ENCODE measurements around the gene USH2A. TPM values are rescaled to one million over a fixed set of nuclear protein-coding genes. Genes with fewer than 3 reads are reported as not detected.

Gene USH2A
- polyA plus RNA-seq, 2 of the 4 experiments (the other 2 are of a cell fraction), result not detected

DNA sequence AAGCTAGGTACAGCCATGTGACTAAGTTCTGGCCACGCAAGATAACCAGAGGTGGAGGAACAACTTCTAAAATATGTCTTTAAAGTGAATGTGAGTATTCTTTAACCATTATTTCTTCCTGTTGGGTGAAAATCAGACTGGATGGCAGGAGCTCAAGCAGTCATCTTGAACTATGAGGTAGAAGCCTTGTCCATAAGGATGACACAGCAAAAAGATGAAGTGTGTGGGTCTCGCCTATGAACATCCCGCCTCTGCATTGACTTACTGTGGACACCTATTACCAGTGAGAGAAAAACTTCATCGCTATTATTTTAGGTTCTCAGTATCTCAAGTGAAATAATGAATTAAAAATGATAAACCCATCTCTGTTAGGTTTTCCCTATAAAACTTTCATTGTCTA, 365.3 kb downstream of the USH2A start (continued):
- TF ChIP-seq, protein P1, sequence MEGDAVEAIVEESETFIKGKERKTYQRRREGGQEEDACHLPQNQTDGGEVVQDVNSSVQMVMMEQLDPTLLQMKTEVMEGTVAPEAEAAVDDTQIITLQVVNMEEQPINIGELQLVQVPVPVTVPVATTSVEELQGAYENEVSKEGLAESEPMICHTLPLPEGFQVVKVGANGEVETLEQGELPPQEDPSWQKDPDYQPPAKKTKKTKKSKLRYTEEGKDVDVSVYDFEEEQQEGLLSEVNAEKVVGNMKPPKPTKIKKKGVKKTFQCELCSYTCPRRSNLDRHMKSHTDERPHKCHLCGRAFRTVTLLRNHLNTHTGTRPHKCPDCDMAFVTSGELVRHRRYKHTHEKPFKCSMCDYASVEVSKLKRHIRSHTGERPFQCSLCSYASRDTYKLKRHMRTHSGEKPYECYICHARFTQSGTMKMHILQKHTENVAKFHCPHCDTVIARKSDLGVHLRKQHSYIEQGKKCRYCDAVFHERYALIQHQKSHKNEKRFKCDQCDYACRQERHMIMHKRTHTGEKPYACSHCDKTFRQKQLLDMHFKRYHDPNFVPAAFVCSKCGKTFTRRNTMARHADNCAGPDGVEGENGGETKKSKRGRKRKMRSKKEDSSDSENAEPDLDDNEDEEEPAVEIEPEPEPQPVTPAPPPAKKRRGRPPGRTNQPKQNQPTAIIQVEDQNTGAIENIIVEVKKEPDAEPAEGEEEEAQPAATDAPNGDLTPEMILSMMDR (IDR thresholded peaks at IDR 0.05), result no peak

DNA sequence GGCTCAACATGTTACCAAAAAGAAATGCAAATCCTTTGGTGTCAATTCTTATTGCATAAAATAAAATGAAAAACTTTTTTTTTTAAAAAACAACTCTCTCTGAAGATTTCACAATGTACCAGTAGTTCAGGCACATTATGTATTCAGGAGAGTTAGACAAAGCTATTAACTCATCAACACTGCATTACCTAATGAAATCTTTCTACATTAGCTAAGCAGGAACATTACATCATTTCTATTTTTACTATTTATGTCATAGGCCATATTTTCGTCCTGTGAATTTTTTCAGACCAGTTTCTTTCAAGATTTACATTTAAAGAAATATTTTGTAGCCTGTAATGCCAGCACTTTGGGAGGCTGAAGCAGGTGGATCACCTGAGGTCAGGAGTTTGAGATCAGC, 366.2 kb downstream of the USH2A start:
- ATAC-seq, result no peak
- Histone ChIP-seq H3K4me2 (no peak overlapping the region), H3K27ac (no peak overlapping the region), H3K4me1 (no peaks in the 10 kb centered on the region), H3K4me3 (no peak overlapping the region), H3K9me3 (no peaks in the 10 kb centered on the region)
- POLR2A ChIA-PET, result no interaction called here
- DNase-seq (ENCODE audit: low read depth in 1 of 2, low spot score in 1 of 2), result no peak
- FAIRE-seq, result no peak
- CTCF ChIA-PET, result interaction anchor here (0.6 kb wide), 1 partner anchor 846 kb away, joined by 3 read pairs; no protein-coding TSS in a partner anchor
- 0% methylated on average over 1 of the region's 1 CpG for WGBS (ENCODE audit: missing lambda C conversion rate)
- TF ChIP-seq HOXB5 (CRISPR knock-in tag; IDR thresholded peaks at IDR 0.05) (no peak), HOXA7 (CRISPR knock-in tag; IDR thresholded peaks at IDR 0.05) (no peak), RFX5 (IDR thresholded peaks at IDR 0.05) (no peak), FOXS1 (CRISPR knock-in tag; IDR thresholded peaks at IDR 0.05) (no peak), EP300 (IDR thresholded peaks at IDR 0.05) (no peak), RARB (CRISPR knock-in tag; IDR thresholded peaks at IDR 0.05) (no peak), NPAS2 (CRISPR knock-in tag; IDR thresholded peaks at IDR 0.05; ENCODE audit: borderline replicate concordance) (no peak), NFE2L2 (conservative IDR thresholded peaks at IDR 0.05; ENCODE audit: low read length) (no peak), CHD4 (IDR thresholded peaks at IDR 0.05; ENCODE audit: borderline replicate concordance) (no peak), GATA3 (IDR thresholded peaks at IDR 0.05; ENCODE audit: borderline replicate concordance) (no peak), EHMT2 (IDR thresholded peaks at IDR 0.05; ENCODE audit: low read depth) (no peak), POLR2A (IDR thresholded peaks at IDR 0.05; ENCODE audit: low read length) (no peak), MYC (IDR thresholded peaks at IDR 0.05; ENCODE audit: borderline replicate concordance, low read length) (no peak), KDM1A (IDR thresholded peaks at IDR 0.05; ENCODE audit: low read depth) (no peak), FOSL2 (IDR thresholded peaks at IDR 0.05) (no peak), FOSL2 (CRISPR knock-in tag; IDR thresholded peaks at IDR 0.05) (no peak)
- TF ChIP-seq, protein P2, sequence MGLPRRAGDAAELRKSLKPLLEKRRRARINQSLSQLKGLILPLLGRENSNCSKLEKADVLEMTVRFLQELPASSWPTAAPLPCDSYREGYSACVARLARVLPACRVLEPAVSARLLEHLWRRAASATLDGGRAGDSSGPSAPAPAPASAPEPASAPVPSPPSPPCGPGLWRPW (IDR thresholded peaks at IDR 0.05), result no peak
- TF ChIP-seq, protein P3, sequence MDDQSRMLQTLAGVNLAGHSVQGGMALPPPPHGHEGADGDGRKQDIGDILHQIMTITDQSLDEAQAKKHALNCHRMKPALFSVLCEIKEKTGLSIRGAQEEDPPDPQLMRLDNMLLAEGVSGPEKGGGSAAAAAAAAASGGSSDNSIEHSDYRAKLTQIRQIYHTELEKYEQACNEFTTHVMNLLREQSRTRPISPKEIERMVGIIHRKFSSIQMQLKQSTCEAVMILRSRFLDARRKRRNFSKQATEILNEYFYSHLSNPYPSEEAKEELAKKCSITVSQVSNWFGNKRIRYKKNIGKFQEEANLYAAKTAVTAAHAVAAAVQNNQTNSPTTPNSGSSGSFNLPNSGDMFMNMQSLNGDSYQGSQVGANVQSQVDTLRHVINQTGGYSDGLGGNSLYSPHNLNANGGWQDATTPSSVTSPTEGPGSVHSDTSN (IDR thresholded peaks at IDR 0.05), result no peak
- TF ChIP-seq, protein P4, sequence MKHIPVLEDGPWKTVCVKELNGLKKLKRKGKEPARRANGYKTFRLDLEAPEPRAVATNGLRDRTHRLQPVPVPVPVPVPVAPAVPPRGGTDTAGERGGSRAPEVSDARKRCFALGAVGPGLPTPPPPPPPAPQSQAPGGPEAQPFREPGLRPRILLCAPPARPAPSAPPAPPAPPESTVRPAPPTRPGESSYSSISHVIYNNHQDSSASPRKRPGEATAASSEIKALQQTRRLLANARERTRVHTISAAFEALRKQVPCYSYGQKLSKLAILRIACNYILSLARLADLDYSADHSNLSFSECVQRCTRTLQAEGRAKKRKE (CRISPR knock-in tag; IDR thresholded peaks at IDR 0.05; ENCODE audit: low read depth), result no peak
- TF ChIP-seq, protein P1 (IDR thresholded peaks at IDR 0.05), result no peak
- TF ChIP-seq, protein P5, sequence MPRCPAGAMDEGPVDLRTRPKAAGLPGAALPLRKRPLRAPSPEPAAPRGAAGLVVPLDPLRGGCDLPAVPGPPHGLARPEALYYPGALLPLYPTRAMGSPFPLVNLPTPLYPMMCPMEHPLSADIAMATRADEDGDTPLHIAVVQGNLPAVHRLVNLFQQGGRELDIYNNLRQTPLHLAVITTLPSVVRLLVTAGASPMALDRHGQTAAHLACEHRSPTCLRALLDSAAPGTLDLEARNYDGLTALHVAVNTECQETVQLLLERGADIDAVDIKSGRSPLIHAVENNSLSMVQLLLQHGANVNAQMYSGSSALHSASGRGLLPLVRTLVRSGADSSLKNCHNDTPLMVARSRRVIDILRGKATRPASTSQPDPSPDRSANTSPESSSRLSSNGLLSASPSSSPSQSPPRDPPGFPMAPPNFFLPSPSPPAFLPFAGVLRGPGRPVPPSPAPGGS (IDR thresholded peaks at IDR 0.05), result no peak
